ENCODE results near the gene FZD2.
"Not testable (repeated sequence)": the region's sequence is repeated elsewhere in the genome, so short reads cannot be mapped to it uniquely, and the experiment has no call there.

The FZD2 gene

GRCh38 chr17:44546671-44547606 is 10.3 kb upstream of the FZD2 start:
- no peak for DNase-seq

GRCh38 chr17:44547625-44548267 is 9.5 kb upstream of the FZD2 start:
- DNase-seq, result no peak

- DNase-seq, result no peak
Observed at GRCh38 chr17:44548376-44549230, 8.7 kb upstream of the FZD2 start.

- no peak for DNase-seq
Observed at GRCh38 chr17:44549686-44550085, 7.6 kb upstream of the FZD2 start.

- DNase-seq, result no peak
Observed at GRCh38 chr17:44552361-44552760, 4.9 kb upstream of the FZD2 start.

- DNase-seq, result no peak
Observed at GRCh38 chr17:44555099-44555498, 2.2 kb upstream of the FZD2 start.

- no peak for DNase-seq
Observed at GRCh38 chr17:44556166-44556831, 985 bp upstream of the FZD2 start.

GRCh38 chr17:44557651-44558285 is 484 bp downstream of the FZD2 start:
- peak; percentile 37 for DNase-seq

- no peak for DNase-seq
Observed at GRCh38 chr17:44558334-44558709, 1.0 kb downstream of the FZD2 start.

GRCh38 chr17:44558710-44559633 is 1.7 kb downstream of the FZD2 start:
- no peak for DNase-seq

- no peak for DNase-seq
Observed at GRCh38 chr17:44559634-44560554, 2.6 kb downstream of the FZD2 start.

- no peak for DNase-seq
Observed at GRCh38 chr17:44561237-44561623, 3.9 kb downstream of the FZD2 start.

GRCh38 chr17:44564429-44564828 is 7.1 kb downstream of the FZD2 start:
- no peak for DNase-seq

- no peak for DNase-seq
Observed at GRCh38 chr17:44565866-44566443, 8.7 kb downstream of the FZD2 start.

- DNase-seq, result not testable (repeated sequence)
Observed at GRCh38 chr17:44568311-44568944, 11.1 kb downstream of the FZD2 start.

- DNase-seq, result no peak
Observed at GRCh38 chr17:44568945-44569858, 11.9 kb downstream of the FZD2 start.

- no peak for DNase-seq
Observed at GRCh38 chr17:44572801-44573200, 15.5 kb downstream of the FZD2 start.

- no peak for DNase-seq
Observed at GRCh38 chr17:44575403-44575802, 18.1 kb downstream of the FZD2 start.

All from activated CD4-positive, alpha-beta T cell treated with anti-CD3 and anti-CD28 coated beads, Interleukin-10, Interleukin-2, amounts not matched to agents 100 ng/mL and 50 ng/mL, durations not matched to agents 16 hours and 8 hours (primary cell).